Mesenchymal stem cell (in vitro differentiated cells and primary cell): ENCODE measurements around the gene CMTM4.

Experiments
- DNase-seq: peaks from one replicate; pipeline ENCODE4 v3.0.0-alpha.2; 2013
- H2AFZ ChIP-seq: one replicate; pipeline ENCODE4 v1.6.1; 2013; ENCODE audit warnings: low read depth, mild to moderate bottlenecking, control low read depth, inconsistent platforms, low read length, moderate library complexity
- H2AK5ac ChIP-seq: 2 replicates; pipeline ENCODE4 v1.6.1; 2013; ENCODE audit warnings: low read length, moderate library complexity, mild to moderate bottlenecking, inconsistent platforms; ENCODE audit not compliant: severe bottlenecking
- H2BK120ac ChIP-seq: one replicate; pipeline ENCODE4 v1.6.1; 2013; ENCODE audit warnings: low read depth, mild to moderate bottlenecking, inconsistent platforms, low read length, moderate library complexity
- H2BK12ac ChIP-seq, 2 experiments: one replicate each; pipeline ENCODE4 v1.6.1; 2013; ENCODE audit warnings: inconsistent platforms in 2 of 2, low read length in 2 of 2, mild to moderate bottlenecking in 2 of 2, moderate library complexity in 2 of 2, control low read depth in 1 of 2
- H2BK15ac ChIP-seq: one replicate; pipeline ENCODE4 v1.6.1; 2013; ENCODE audit warnings: mild to moderate bottlenecking, low read depth, inconsistent platforms; ENCODE audit not compliant: poor library complexity, severe bottlenecking
- H2BK5ac ChIP-seq: 2 replicates; pipeline ENCODE4 v1.6.1; 2013; ENCODE audit warnings: low read depth, mild to moderate bottlenecking, low read length, control low read depth, inconsistent platforms; ENCODE audit not compliant: poor library complexity, severe bottlenecking
- H3K14ac ChIP-seq, 2 experiments: one replicate each; pipeline ENCODE4 v1.6.1; 2013; ENCODE audit warnings: inconsistent platforms in 2 of 2, low read length in 2 of 2, control low read depth in 1 of 2, mild to moderate bottlenecking in 1 of 2, moderate library complexity in 1 of 2
- H3K18ac ChIP-seq, 2 experiments: one replicate each; pipeline ENCODE4 v1.6.1; 2013; ENCODE audit warnings: inconsistent platforms in 2 of 2, low read length in 2 of 2, control low read depth in 1 of 2, low read depth in 1 of 2, mild to moderate bottlenecking in 1 of 2
- H3K23ac ChIP-seq, 2 experiments: one replicate each; pipeline ENCODE4 v1.6.1; 2013; ENCODE audit warnings: inconsistent platforms in 2 of 2, low read length in 2 of 2, mild to moderate bottlenecking in 2 of 2, moderate library complexity in 2 of 2, control low read depth in 1 of 2
- H3K27ac ChIP-seq: 2 replicates; pipeline ENCODE4 v1.5.1; 2013; ENCODE audit warnings: mild to moderate bottlenecking, moderate library complexity, low read length, control low read depth, inconsistent platforms; ENCODE audit not compliant: poor library complexity, severe bottlenecking
- H3K27me3 ChIP-seq, 2 experiments: 2 replicates each; pipeline versions ENCODE4 v1.6.1 to v1.7.0; 2013; ENCODE audit warnings: low read length in 2 of 2, mild to moderate bottlenecking in 2 of 2, moderate library complexity in 2 of 2, control low read depth in 1 of 2, inconsistent platforms in 1 of 2; ENCODE audit not compliant: control insufficient read depth in 1 of 2, insufficient read depth in 1 of 2
- H3K36me3 ChIP-seq, 2 experiments: 2 replicates each; pipeline versions ENCODE4 v1.6.1 to v1.7.0; 2013; ENCODE audit warnings: low read length in 2 of 2, control low read depth in 1 of 2, inconsistent platforms in 1 of 2, low read depth in 1 of 2, mild to moderate bottlenecking in 1 of 2; ENCODE audit not compliant: insufficient read depth in 2 of 2, control insufficient read depth in 1 of 2
- H3K4ac ChIP-seq, 2 experiments: one replicate each; pipeline ENCODE4 v1.6.1; 2013; ENCODE audit warnings: inconsistent platforms in 2 of 2, low read length in 2 of 2, mild to moderate bottlenecking in 2 of 2, moderate library complexity in 2 of 2, control low read depth in 1 of 2, low read depth in 1 of 2
- H3K4me1 ChIP-seq: 2 replicates; pipeline ENCODE4 v1.6.1; 2013; ENCODE audit warnings: low read depth, low read length, control low read depth; ENCODE audit not compliant: control insufficient read depth, insufficient read depth
- H3K4me2 ChIP-seq: 2 replicates; pipeline ENCODE4 v1.6.1; 2013; ENCODE audit warnings: low read length, mild to moderate bottlenecking, inconsistent platforms; ENCODE audit not compliant: poor library complexity, severe bottlenecking
- H3K4me3 ChIP-seq, 2 experiments: 2 replicates each; pipeline versions ENCODE4 v1.5.1 to v1.7.0; 2013; ENCODE audit warnings: low read length in 2 of 2, mild to moderate bottlenecking in 2 of 2, control low read depth in 1 of 2, low read depth in 1 of 2; ENCODE audit not compliant: insufficient read depth in 1 of 2
- H3K79me1 ChIP-seq: replicated peaks from 2 replicates; pipeline ENCODE4 v1.6.1; 2013; ENCODE audit warnings: mild to moderate bottlenecking, control low read depth, low read length, inconsistent platforms; ENCODE audit not compliant: poor library complexity, severe bottlenecking
- H3K9ac ChIP-seq: 2 replicates; pipeline ENCODE4 v1.7.0; 2013; ENCODE audit warnings: mild to moderate bottlenecking, low read length, moderate library complexity
- H3K9me3 ChIP-seq: 2 replicates; pipeline ENCODE4 v1.7.0; 2013; ENCODE audit warnings: mild to moderate bottlenecking, low read length; ENCODE audit not compliant: control insufficient read depth
- H4K8ac ChIP-seq: one replicate; pipeline ENCODE4 v1.6.1; 2013; ENCODE audit warnings: inconsistent platforms, mild to moderate bottlenecking, low read length, moderate library complexity
- H4K91ac ChIP-seq: one replicate; pipeline ENCODE4 v1.6.1; 2013; ENCODE audit warnings: mild to moderate bottlenecking, low read length, inconsistent platforms
- WGBS: methylation state at CpG from one replicate; pipeline ENCODE4 v1.1.7; 2013; ENCODE audit warnings: mixed read lengths; 5-methylcytosine and 5-hydroxymethylcytosine counted together

Gene CMTM4

GRCh38 chr16:66661210-66661560 is 35.4 kb downstream of the CMTM4 start:
- Histone ChIP-seq H3K4me3 (peak overlapping the region in 1 of 2 experiments; percentile 30), H3K36me3 (peaks cover 0 to 3% of the 10 kb centered on the region in 2 experiments), H4K91ac (no peak overlapping the region), H2AFZ (no peak overlapping the region), H2BK5ac (no peak overlapping the region), H2BK15ac (no peak overlapping the region), H2AK5ac (no peak overlapping the region), H3K4me1 (peaks cover 10% of the 10 kb centered on the region), H3K27me3 (no peaks in the 10 kb centered on the region), H3K79me1 (peaks cover 11% of the 10 kb centered on the region), H3K14ac (no peak overlapping the region), H3K27ac (peak overlapping the region; percentile 85), H3K18ac (peak overlapping the region in 1 of 2 experiments; percentile 74), H4K8ac (no peak overlapping the region), H3K23ac (no peak overlapping the region), H3K4me2 (no peak overlapping the region), H3K9me3 (no peaks in the 10 kb centered on the region), H3K4ac (peak overlapping the region in 1 of 2 experiments; percentile 75), H2BK12ac (no peak overlapping the region), H2BK120ac (peak overlapping the region; percentile 11), H3K9ac (peak overlapping the region; percentile 76)
- 79% methylated on average over 3 of the region's 4 CpGs for WGBS
- DNase-seq: no peak

- H3K9ac ChIP-seq: peak overlapping the region; percentile 76
- no peak overlapping the region for H2AK5ac ChIP-seq
- no peak overlapping the region for H2BK5ac ChIP-seq
- no peak overlapping the region for H4K91ac ChIP-seq
- H3K27ac ChIP-seq: peak overlapping the region; percentile 85
- H3K4me2 ChIP-seq: no peak overlapping the region
- H3K4ac ChIP-seq: no peak overlapping the region
- H2BK12ac ChIP-seq: no peak overlapping the region
- H2AFZ ChIP-seq: no peak overlapping the region
- peak overlapping the region in 1 of 2 experiments; percentile 34 for H3K18ac ChIP-seq
- peaks cover 10% of the 10 kb centered on the region for H3K4me1 ChIP-seq
- WGBS: 0% methylated on average over 8 of the region's 9 CpGs
- peak; percentile 93 for DNase-seq
- H3K4me3 ChIP-seq: peak overlapping the region in 1 of 2 experiments; percentile 30
- H3K23ac ChIP-seq: no peak overlapping the region
- H3K36me3 ChIP-seq: peaks cover 0 to 3% of the 10 kb centered on the region in 2 experiments
- H4K8ac ChIP-seq: no peak overlapping the region
- H3K14ac ChIP-seq: no peak overlapping the region
- H3K79me1 ChIP-seq: peaks cover 13% of the 10 kb centered on the region
- no peak overlapping the region for H2BK15ac ChIP-seq
- no peaks in the 10 kb centered on the region for H3K27me3 ChIP-seq
- no peaks in the 10 kb centered on the region for H3K9me3 ChIP-seq
- H2BK120ac ChIP-seq: no peak overlapping the region
These were observed 35.9 kb downstream of the CMTM4 start for GRCh38 chr16:66660422-66661209.

- Histone ChIP-seq H3K79me1 (peaks cover 22% of the 10 kb centered on the region), H3K23ac (no peak overlapping the region), H3K4ac (no peak overlapping the region), H2AK5ac (peak overlapping the region; percentile 86), H2BK120ac (no peak overlapping the region), H2BK12ac (no peak overlapping the region), H2AFZ (no peak overlapping the region), H3K4me2 (no peak overlapping the region), H3K9me3 (no peaks in the 10 kb centered on the region), H3K14ac (no peak overlapping the region), H3K18ac (peak overlapping the region in 1 of 2 experiments; percentile 30), H2BK15ac (no peak overlapping the region), H2BK5ac (peak overlapping the region; percentile 62), H3K27ac (no peak overlapping the region), H3K36me3 (no peaks in the 10 kb centered on the region), H3K9ac (no peak overlapping the region), H3K27me3 (no peaks in the 10 kb centered on the region), H4K91ac (no peak overlapping the region), H3K4me3 (no peak overlapping the region), H3K4me1 (peaks cover 10% of the 10 kb centered on the region), H4K8ac (no peak overlapping the region)
- DNase-seq: no peak
- 95% methylated on average over 5 of the region's 5 CpGs for WGBS
These were observed 37.7 kb downstream of the CMTM4 start for GRCh38 chr16:66658860-66659190.

GRCh38 chr16:66658143-66658859 is 38.2 kb downstream of the CMTM4 start:
- 86% methylated on average over 6 of the region's 6 CpGs for WGBS
- peaks cover 23% of the 10 kb centered on the region for H3K79me1 ChIP-seq
- H3K4me1 ChIP-seq: peaks cover 12% of the 10 kb centered on the region
- H3K4ac ChIP-seq: no peak overlapping the region
- no peak overlapping the region for H3K14ac ChIP-seq
- H4K91ac ChIP-seq: no peak overlapping the region
- H2BK5ac ChIP-seq: peak overlapping the region; percentile 62
- H3K27ac ChIP-seq: no peak overlapping the region
- H4K8ac ChIP-seq: no peak overlapping the region
- no peaks in the 10 kb centered on the region for H3K27me3 ChIP-seq
- H3K18ac ChIP-seq: peak overlapping the region in 1 of 2 experiments; percentile 30
- H3K36me3 ChIP-seq: no peaks in the 10 kb centered on the region
- no peak overlapping the region for H3K4me3 ChIP-seq
- no peak overlapping the region for H2BK12ac ChIP-seq
- H2BK120ac ChIP-seq: no peak overlapping the region
- H3K9me3 ChIP-seq: no peaks in the 10 kb centered on the region
- no peak overlapping the region for H2AFZ ChIP-seq
- no peak overlapping the region for H2BK15ac ChIP-seq
- DNase-seq: no peak
- H3K9ac ChIP-seq: no peak overlapping the region
- H3K23ac ChIP-seq: no peak overlapping the region
- H2AK5ac ChIP-seq: peak overlapping the region; percentile 86
- no peak overlapping the region for H3K4me2 ChIP-seq
